ENCODE data around the gene SMIM10L2A.

The SMIM10L2A gene

DNA sequence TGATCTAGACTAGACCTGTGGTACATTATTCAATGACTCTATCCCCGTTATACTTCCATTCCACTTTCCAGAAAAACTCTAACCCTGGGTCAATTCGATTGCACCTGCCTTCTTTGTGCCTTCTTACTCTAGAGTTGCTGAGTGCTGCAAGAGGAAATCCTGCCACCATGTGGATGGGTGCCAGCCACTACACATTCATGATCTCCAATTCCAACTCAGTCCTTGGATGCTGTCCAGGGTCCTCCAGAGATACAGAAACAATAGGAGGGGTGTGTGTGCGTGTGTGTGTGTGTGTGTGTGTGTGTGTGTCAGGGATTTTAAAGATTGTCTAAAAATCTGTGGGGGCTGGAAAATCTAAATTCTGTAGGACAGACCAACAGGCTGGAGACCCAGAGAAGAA, 55.8 kb downstream of the SMIM10L2A start (continued):
- TF ChIP-seq ZNF239 (tag by site-specific recombination; IDR thresholded peaks at IDR 0.05) (no peak), ZFP3 (tag by site-specific recombination; IDR thresholded peaks at IDR 0.05; ENCODE audit: low read depth) (no peak), ZNF394 (tag by site-specific recombination; IDR thresholded peaks at IDR 0.05; ENCODE audit: borderline replicate concordance) (no peak), SP2 (tag by site-specific recombination; IDR thresholded peaks at IDR 0.05) (no peak), MEIS1 (CRISPR knock-in tag; IDR thresholded peaks at IDR 0.05; ENCODE audit: borderline replicate concordance) (no peak), ZFHX2 (tag by site-specific recombination; conservative IDR thresholded peaks at IDR 0.05) (0 out of 2 replicates have a peak, but pooled peaks have one; percentile 14), ZBTB1 (tag by site-specific recombination; IDR thresholded peaks at IDR 0.05) (no peak), ZEB2 (tag by site-specific recombination; IDR thresholded peaks at IDR 0.05) (no peak), IKZF3 (tag by site-specific recombination; IDR thresholded peaks at IDR 0.05) (0 out of 2 replicates have a peak, but pooled peaks have one; percentile 9), GLIS1 (tag by site-specific recombination; IDR thresholded peaks at IDR 0.05) (0 out of 2 replicates have a peak, but pooled peaks have one; percentile 11)
- TF ChIP-seq, protein P1, sequence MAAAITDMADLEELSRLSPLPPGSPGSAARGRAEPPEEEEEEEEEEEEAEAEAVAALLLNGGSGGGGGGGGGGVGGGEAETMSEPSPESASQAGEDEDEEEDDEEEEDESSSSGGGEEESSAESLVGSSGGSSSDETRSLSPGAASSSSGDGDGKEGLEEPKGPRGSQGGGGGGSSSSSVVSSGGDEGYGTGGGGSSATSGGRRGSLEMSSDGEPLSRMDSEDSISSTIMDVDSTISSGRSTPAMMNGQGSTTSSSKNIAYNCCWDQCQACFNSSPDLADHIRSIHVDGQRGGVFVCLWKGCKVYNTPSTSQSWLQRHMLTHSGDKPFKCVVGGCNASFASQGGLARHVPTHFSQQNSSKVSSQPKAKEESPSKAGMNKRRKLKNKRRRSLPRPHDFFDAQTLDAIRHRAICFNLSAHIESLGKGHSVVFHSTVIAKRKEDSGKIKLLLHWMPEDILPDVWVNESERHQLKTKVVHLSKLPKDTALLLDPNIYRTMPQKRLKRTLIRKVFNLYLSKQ (tag by site-specific recombination; IDR thresholded peaks at IDR 0.05; ENCODE audit: borderline replicate concordance) = no peak
- TF ChIP-seq, protein P2, sequence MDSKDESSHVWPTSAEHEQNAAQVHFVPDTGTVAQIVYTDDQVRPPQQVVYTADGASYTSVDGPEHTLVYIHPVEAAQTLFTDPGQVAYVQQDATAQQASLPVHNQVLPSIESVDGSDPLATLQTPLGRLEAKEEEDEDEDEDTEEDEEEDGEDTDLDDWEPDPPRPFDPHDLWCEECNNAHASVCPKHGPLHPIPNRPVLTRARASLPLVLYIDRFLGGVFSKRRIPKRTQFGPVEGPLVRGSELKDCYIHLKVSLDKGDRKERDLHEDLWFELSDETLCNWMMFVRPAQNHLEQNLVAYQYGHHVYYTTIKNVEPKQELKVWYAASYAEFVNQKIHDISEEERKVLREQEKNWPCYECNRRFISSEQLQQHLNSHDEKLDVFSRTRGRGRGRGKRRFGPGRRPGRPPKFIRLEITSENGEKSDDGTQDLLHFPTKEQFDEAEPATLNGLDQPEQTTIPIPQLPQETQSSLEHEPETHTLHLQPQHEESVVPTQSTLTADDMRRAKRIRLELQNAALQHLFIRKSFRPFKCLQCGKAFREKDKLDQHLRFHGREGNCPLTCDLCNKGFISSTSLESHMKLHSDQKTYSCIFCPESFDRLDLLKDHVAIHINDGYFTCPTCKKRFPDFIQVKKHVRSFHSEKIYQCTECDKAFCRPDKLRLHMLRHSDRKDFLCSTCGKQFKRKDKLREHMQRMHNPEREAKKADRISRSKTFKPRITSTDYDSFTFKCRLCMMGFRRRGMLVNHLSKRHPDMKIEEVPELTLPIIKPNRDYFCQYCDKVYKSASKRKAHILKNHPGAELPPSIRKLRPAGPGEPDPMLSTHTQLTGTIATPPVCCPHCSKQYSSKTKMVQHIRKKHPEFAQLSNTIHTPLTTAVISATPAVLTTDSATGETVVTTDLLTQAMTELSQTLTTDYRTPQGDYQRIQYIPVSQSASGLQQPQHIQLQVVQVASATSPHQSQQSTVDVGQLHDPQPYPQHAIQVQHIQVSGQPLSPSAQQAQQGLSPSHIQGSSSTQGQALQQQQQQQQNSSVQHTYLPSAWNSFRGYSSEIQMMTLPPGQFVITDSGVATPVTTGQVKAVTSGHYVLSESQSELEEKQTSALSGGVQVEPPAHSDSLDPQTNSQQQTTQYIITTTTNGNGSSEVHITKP (tag by site-specific recombination; IDR thresholded peaks at IDR 0.05) = 0 out of 2 replicates have a peak, but pooled peaks have one; percentile 28
- TF ChIP-seq, protein P3, sequence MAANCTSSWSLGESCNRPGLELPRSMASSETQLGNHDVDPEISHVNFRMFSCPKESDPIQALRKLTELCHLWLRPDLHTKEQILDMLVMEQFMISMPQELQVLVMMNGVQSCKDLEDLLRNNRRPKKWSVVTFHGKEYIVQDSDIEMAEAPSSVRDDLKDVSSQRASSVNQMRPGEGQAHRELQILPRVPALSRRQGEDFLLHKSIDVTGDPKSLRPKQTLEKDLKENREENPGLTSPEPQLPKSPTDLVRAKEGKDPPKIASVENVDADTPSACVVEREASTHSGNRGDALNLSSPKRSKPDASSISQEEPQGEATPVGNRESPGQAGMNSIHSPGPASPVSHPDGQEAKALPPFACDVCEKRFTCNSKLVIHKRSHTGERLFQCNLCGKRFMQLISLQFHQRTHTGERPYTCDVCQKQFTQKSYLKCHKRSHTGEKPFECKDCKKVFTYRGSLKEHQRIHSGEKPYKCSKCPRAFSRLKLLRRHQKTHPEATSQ (tag by site-specific recombination; IDR thresholded peaks at IDR 0.05) = no peak
- TF ChIP-seq, protein P4, sequence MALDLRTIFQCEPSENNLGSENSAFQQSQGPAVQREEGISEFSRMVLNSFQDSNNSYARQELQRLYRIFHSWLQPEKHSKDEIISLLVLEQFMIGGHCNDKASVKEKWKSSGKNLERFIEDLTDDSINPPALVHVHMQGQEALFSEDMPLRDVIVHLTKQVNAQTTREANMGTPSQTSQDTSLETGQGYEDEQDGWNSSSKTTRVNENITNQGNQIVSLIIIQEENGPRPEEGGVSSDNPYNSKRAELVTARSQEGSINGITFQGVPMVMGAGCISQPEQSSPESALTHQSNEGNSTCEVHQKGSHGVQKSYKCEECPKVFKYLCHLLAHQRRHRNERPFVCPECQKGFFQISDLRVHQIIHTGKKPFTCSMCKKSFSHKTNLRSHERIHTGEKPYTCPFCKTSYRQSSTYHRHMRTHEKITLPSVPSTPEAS (tag by site-specific recombination; IDR thresholded peaks at IDR 0.05) = peak; percentile 88

Data from HEK293 (cell line).